ENCODE results near the gene PPM1H.

Gene PPM1H

DNA sequence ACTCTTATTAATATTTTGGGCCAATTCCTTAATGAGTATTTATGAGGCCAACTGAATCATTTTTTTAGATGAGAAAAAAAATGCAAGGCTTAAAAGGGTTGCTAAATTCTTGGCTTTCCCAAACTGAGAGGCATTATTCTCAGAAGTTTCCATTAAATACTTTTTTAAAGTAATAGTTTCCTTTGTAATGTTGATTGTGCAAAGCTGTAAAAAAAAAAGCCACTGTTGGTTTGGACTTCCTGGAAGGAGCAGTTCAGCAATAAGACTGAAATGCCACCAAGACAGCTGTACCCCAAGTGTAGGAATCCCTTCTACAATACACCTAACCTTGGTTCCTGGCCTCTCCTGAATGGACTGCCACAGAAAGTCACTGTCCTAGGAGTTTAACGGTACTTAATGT is 237.1 kb downstream of the PPM1H start:
- Mint-ChIP-seq H3K4me3 (no peak overlapping the region), H3K27ac (no peak overlapping the region), H3K9me3 (no peaks in the 10 kb centered on the region), H3K4me1 (ENCODE audit: low read depth) (peaks cover 1% of the 10 kb centered on the region), H3K36me3 (ENCODE audit: low read depth) (no peaks in the 10 kb centered on the region), H3K27me3 (ENCODE audit: low read depth) (peaks cover 6% of the 10 kb centered on the region)
- DNase-seq (ENCODE audit: low spot score) = no peak

DNA sequence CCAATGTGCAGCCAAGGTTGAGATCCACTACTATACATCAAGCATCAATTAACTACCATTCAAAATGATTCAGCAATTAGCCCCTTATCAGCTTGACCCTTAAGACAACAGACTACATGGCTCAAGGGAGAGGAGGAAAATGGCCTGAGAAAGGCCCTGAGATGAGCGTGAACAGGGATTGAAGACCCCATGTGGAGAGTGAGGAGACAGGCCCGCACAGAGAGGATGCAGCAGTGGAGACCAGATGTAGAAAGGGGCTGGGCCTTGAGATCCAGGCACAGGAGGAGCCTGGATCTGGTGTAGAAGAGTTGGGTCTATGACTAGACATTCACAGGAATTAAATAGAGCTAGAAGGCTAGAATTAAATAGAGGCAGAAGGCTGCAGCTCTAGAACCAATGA is 239.3 kb downstream of the PPM1H start:
- no peak overlapping the region for H3K4me3 Mint-ChIP-seq
- H3K27ac Mint-ChIP-seq = no peak overlapping the region
- no peak for DNase-seq (ENCODE audit: low spot score)
- H3K9me3 Mint-ChIP-seq = no peaks in the 10 kb centered on the region
- peaks cover 11% of the 10 kb centered on the region for H3K27me3 Mint-ChIP-seq (ENCODE audit: low read depth)
- H3K36me3 Mint-ChIP-seq (ENCODE audit: low read depth) = no peaks in the 10 kb centered on the region
- H3K4me1 Mint-ChIP-seq (ENCODE audit: low read depth) = peaks cover 1% of the 10 kb centered on the region

GRCh38 chr12:62694632-62695031 is 240.3 kb downstream of the PPM1H start:
- no peak overlapping the region for H3K4me3 Mint-ChIP-seq
- H3K27me3 Mint-ChIP-seq (ENCODE audit: low read depth) = peaks cover 11% of the 10 kb centered on the region
- H3K4me1 Mint-ChIP-seq (ENCODE audit: low read depth) = peaks cover 1% of the 10 kb centered on the region
- no peaks in the 10 kb centered on the region for H3K9me3 Mint-ChIP-seq
- no peak overlapping the region for H3K27ac Mint-ChIP-seq
- no peaks in the 10 kb centered on the region for H3K36me3 Mint-ChIP-seq (ENCODE audit: low read depth)
- DNase-seq (ENCODE audit: low spot score) = no peak

- Mint-ChIP-seq H3K9me3 (no peaks in the 10 kb centered on the region), H3K36me3 (ENCODE audit: low read depth) (no peaks in the 10 kb centered on the region), H3K27ac (no peak overlapping the region), H3K27me3 (ENCODE audit: low read depth) (peaks cover 11% of the 10 kb centered on the region), H3K4me3 (no peak overlapping the region), H3K4me1 (ENCODE audit: low read depth) (peaks cover 1% of the 10 kb centered on the region)
- DNase-seq (ENCODE audit: low spot score) = no peak
These were observed 240.8 kb downstream of the PPM1H start for GRCh38 chr12:62694116-62694515.

DNA sequence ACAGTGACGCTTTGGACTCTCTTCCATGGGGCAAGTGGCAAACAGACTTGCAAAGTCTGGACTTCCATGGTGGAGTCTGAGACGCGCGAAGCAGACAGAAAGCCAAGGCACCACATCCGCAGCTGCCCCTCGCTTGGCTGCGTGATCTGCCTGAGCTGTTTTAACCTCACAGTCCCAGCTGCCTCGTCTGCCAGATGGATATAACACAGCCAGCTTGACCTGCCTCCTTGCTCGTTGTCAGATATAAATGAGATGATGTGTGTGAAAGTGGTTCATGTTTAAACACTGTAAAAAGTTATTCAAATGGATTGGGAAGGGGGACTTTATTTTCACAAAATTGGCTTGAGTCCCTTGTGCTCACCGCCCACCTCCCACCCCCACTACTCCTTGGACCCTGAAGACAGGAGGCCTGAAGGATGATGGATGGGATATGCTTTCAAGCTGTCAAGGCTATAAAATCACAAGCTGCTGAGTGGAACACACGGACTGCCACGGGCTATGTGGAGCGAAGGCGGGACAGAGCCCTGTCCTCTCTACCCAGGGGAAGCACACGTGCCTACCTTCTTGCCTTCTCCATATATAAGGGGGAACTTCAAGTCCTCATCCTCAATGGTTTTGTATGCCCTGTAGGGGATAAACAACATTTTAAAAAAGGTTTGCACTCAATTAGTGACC is 241.4 kb downstream of the PPM1H start:
- Mint-ChIP-seq H3K9me3 (no peaks in the 10 kb centered on the region), H3K27ac (no peak overlapping the region), H3K36me3 (ENCODE audit: low read depth) (no peaks in the 10 kb centered on the region), H3K27me3 (ENCODE audit: low read depth) (peaks cover 11% of the 10 kb centered on the region), H3K4me1 (ENCODE audit: low read depth) (peaks cover 1% of the 10 kb centered on the region), H3K4me3 (no peak overlapping the region)
- no peak for DNase-seq (ENCODE audit: low spot score)

DNA sequence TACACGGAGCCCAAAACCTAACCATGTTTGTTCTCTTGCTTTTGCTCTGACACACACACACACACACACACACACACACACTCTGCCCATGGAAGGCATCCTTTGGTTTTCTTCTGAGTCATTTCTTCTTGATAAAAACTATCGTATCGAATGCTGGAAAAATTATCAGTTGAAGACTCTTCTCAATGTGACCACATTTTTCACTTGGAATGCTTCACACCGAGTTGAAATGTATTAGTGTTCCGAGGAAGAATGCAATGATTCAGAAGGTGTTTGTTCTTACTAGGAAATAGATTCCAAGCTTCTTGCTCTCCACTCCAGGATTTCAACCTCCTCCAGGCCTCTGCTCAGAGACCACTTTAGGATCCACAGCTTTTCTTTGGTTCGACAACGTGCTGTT is 242.1 kb downstream of the PPM1H start:
- no peak overlapping the region for H3K4me3 Mint-ChIP-seq
- peaks cover 11% of the 10 kb centered on the region for H3K27me3 Mint-ChIP-seq (ENCODE audit: low read depth)
- H3K9me3 Mint-ChIP-seq = no peaks in the 10 kb centered on the region
- peaks cover 1% of the 10 kb centered on the region for H3K4me1 Mint-ChIP-seq (ENCODE audit: low read depth)
- H3K36me3 Mint-ChIP-seq (ENCODE audit: low read depth) = no peaks in the 10 kb centered on the region
- H3K27ac Mint-ChIP-seq = no peak overlapping the region
- DNase-seq (ENCODE audit: low spot score) = no peak

DNA sequence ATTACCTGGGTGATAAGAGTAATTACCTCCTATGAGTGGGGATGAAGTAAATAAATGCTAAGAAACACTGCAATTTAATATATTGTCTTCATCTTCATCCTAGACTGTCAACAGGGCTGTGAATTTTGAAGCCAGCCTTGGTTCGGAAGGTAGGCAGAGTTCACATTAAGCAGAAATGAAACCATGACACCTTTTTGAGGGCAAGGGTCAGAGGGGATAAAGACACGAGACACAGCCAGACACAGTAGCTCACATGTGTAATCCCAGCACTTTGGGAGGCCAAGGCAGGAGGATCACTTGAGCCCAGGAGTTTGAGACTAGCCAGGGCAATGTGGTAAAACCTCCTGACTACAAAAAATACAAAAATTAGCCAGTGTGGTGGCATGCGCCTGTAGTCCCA is 243.6 kb downstream of the PPM1H start:
- no peaks in the 10 kb centered on the region for H3K36me3 Mint-ChIP-seq (ENCODE audit: low read depth)
- no peak overlapping the region for H3K27ac Mint-ChIP-seq
- H3K27me3 Mint-ChIP-seq (ENCODE audit: low read depth) = peaks cover 11% of the 10 kb centered on the region
- peaks cover 1% of the 10 kb centered on the region for H3K4me1 Mint-ChIP-seq (ENCODE audit: low read depth)
- no peaks in the 10 kb centered on the region for H3K9me3 Mint-ChIP-seq
- H3K4me3 Mint-ChIP-seq = no peak overlapping the region
- DNase-seq (ENCODE audit: low spot score) = no peak

DNA sequence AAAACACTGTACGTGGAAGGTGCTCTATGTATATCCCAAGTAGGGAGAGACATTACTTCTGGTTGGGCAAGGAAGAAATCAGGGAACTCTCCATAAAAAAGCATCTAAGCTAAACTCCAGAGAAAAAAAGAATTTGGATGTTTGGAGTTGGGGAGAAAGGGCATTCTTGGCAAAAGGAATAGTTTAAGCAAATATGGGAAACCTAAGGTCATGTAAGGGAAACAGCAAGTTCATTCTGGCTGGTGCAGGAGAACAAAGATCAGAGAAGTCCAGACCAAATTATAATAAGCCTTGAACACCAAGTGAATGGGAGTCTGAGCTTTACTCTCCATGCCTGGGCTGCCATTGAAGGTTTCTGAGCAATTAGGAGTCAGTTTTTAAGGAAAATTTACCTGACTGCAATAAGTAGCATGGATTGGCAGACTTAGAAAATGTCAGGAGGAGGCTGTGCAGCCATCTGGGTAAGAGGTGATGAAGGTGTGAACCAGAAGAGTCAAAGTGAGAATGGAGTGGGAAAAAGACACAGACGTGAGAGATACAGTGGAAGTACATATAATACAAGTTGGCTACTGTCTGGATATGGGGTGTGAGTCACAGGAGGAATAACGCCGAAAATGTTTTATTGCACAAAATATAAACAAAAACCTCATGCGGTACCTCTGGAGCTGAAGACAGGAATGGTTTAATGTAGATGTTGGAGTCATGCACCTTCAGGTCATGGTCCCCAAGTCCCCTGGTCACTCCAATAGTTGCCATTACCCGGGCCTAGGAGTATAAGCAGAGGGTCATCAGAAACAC is 245.7 kb downstream of the PPM1H start:
- DNase-seq (ENCODE audit: low spot score) = no peak
- H3K27ac Mint-ChIP-seq = no peak overlapping the region
- no peak overlapping the region for H3K4me3 Mint-ChIP-seq
- no peaks in the 10 kb centered on the region for H3K4me1 Mint-ChIP-seq (ENCODE audit: low read depth)
- peaks cover 7% of the 10 kb centered on the region for H3K27me3 Mint-ChIP-seq (ENCODE audit: low read depth)
- no peaks in the 10 kb centered on the region for H3K36me3 Mint-ChIP-seq (ENCODE audit: low read depth)
- H3K9me3 Mint-ChIP-seq = no peaks in the 10 kb centered on the region

GRCh38 chr12:62686938-62687337 is 248.0 kb downstream of the PPM1H start:
- H3K4me1 Mint-ChIP-seq (ENCODE audit: low read depth) = no peaks in the 10 kb centered on the region
- no peaks in the 10 kb centered on the region for H3K36me3 Mint-ChIP-seq (ENCODE audit: low read depth)
- H3K27ac Mint-ChIP-seq = no peak overlapping the region
- H3K4me3 Mint-ChIP-seq = no peak overlapping the region
- H3K9me3 Mint-ChIP-seq = no peaks in the 10 kb centered on the region
- peaks cover 5% of the 10 kb centered on the region for H3K27me3 Mint-ChIP-seq (ENCODE audit: low read depth)
- no peak for DNase-seq (ENCODE audit: low spot score)

DNA sequence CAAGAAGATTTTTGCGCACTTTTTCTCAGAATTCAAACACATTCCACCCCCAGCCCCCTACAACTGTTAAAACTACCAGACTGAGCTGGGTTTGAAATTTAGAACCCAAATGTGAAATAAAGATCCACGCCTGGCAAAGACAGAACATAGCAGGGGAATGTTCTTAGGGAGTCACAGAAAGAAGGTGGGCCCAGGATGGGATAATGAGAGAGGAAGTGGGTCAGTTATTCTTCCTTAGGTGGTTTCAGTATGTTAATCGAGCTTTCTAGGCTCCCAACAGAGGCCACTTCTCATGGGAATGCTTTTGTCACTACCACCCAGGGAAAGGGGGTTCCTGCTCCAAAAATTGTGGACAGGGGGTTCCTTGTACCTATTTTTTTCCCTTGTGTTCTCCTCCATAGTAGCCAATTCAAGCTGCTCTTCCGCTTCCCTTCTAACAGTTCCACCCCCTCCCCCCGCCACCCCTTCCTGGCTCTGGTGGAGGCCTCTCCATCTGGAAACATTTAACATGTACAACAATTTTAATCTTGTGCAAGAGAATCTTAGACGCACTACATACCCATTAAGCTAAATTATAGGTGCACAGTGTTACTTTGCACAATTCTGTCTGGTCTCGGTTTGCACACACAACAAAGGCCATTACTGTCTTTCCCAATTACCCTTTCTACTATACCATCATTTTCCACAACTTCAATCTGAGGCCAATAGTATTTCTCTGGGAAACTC is 250.2 kb downstream of the PPM1H start:
- no peak overlapping the region for H3K4me3 Mint-ChIP-seq
- no peaks in the 10 kb centered on the region for H3K36me3 Mint-ChIP-seq (ENCODE audit: low read depth)
- H3K9me3 Mint-ChIP-seq = no peaks in the 10 kb centered on the region
- DNase-seq (ENCODE audit: low spot score) = no peak
- H3K27me3 Mint-ChIP-seq (ENCODE audit: low read depth) = peaks cover 13% of the 10 kb centered on the region
- no peaks in the 10 kb centered on the region for H3K4me1 Mint-ChIP-seq (ENCODE audit: low read depth)
- H3K27ac Mint-ChIP-seq = no peak overlapping the region

GRCh38 chr12:62683776-62684569 is 251.0 kb downstream of the PPM1H start:
- Mint-ChIP-seq H3K27ac (no peak overlapping the region), H3K9me3 (no peaks in the 10 kb centered on the region), H3K36me3 (ENCODE audit: low read depth) (no peaks in the 10 kb centered on the region), H3K4me1 (ENCODE audit: low read depth) (no peaks in the 10 kb centered on the region), H3K4me3 (no peak overlapping the region), H3K27me3 (ENCODE audit: low read depth) (peaks cover 13% of the 10 kb centered on the region)
- no peak for DNase-seq (ENCODE audit: low spot score)

DNA sequence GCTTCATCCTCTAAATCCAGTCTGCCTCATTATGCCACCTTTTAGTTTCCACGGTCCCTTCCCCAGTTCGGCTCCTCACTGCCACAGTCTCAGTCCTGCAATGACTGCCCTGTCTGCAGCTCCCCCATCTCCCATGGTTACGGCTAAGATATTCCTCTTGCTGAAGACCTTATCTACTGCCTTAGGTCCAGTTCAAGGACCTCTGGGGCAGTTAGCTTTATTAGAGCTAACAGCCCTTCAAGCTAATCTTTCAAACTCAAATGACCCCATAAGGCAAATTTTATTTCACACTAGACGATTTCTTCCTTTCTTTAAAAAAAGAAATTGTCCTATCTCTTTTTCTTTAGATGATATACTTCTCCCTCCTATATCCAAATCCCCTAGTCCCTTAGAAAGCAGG is 253.6 kb downstream of the PPM1H start:
- no peaks in the 10 kb centered on the region for H3K9me3 Mint-ChIP-seq
- H3K27ac Mint-ChIP-seq = no peak overlapping the region
- H3K4me1 Mint-ChIP-seq (ENCODE audit: low read depth) = no peaks in the 10 kb centered on the region

GRCh38 chr12:62679608-62680007 is 255.3 kb downstream of the PPM1H start:
- no peak for DNase-seq (ENCODE audit: low spot score)
- no peaks in the 10 kb centered on the region for H3K36me3 Mint-ChIP-seq (ENCODE audit: low read depth)
- peaks cover 3% of the 10 kb centered on the region for H3K9me3 Mint-ChIP-seq
- H3K4me3 Mint-ChIP-seq = no peak overlapping the region
- H3K27ac Mint-ChIP-seq = no peak overlapping the region
- H3K27me3 Mint-ChIP-seq (ENCODE audit: low read depth) = peaks cover 13% of the 10 kb centered on the region
- no peaks in the 10 kb centered on the region for H3K4me1 Mint-ChIP-seq (ENCODE audit: low read depth)

More for the DNA sequence above, 253.6 kb downstream of the PPM1H start:
- no peak overlapping the region for H3K4me3 Mint-ChIP-seq
- H3K27me3 Mint-ChIP-seq (ENCODE audit: low read depth) = peaks cover 13% of the 10 kb centered on the region
- H3K36me3 Mint-ChIP-seq (ENCODE audit: low read depth) = no peaks in the 10 kb centered on the region
- DNase-seq (ENCODE audit: low spot score) = no peak

All from T-helper 2 cell treated with Interferon-gamma antibody and Interleukin-4, amounts not matched to agents 5 μg/mL and 100 μg/mL, for 36 hours (primary cell).